GM19397 (cell line): ENCODE data around the gene STXBP4.

ENCODE experiments used
- ATAC-seq: cut with Tn5 transposase; IDR thresholded peaks from one replicate; pipeline ENCODE4 v1.9.1; 2021; ENCODE audit warnings: mild to moderate bottlenecking, moderate library complexity; ENCODE audit not compliant: unreplicated experiment

Gene STXBP4

GRCh38 chr17:55114283-55114682, 145.7 kb downstream of the STXBP4 start:
- ATAC-seq = no peak

GRCh38 chr17:55116440-55116914, 147.9 kb downstream of the STXBP4 start:
- ATAC-seq = no peak

- ATAC-seq = no peak
These were observed 148.6 kb downstream of the STXBP4 start for GRCh38 chr17:55117164-55117563.

DNA sequence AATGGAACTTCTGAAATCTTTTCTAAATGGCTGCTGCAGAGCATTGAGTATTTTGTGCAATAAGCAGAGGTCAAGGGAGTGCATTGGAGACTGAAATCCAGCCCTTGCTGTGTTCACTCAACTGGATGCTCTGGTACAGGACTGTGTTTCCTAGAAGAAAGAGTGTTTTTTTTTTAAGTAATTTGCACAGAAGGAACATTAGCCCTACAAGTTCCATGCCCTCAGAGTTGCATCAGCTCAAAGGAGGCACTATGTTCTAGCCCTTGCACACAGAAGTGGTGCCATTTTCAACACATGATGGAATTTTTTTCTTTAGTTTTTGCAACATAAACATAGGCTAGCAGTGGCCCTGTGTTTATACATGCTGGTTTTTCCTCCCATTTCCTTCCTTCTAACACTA, 152.1 kb downstream of the STXBP4 start:
- no peak for ATAC-seq

DNA sequence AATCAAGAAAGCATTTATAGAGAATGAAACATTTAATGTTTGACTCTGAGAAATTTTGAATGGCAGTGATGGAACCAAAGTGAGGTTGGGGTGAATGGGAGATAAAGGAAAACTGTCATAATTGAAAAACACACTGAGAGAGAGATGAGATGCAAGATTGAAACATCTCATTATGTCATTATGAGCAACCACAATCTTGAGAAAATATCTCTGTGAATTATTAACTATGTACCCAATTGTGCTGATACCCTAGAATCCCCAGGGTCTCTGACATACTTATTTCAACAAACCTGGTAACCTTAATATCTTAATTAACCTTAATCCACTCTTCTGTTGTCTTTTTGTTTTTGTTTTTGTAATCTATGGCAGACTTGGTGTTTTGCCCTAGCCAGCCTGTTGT, 152.7 kb downstream of the STXBP4 start:
- ATAC-seq = no peak

DNA sequence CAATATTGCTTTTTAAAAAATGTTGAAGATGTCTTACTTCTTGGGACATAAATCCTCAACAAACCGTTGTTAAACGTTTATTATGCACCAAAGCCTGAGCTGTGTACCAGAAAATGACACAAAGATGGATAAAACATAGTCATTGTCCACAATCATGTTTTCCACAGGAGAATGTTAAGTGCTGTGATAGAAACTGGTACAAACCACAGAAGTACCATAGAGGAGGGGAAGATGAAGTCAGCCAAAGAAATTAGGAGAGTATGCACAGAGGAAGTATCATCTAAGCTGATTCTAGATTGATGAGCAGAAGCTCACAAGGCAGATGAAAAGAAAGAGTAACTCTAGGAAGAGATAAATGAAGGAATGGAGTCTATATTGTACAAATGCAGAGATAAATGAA, 153.5 kb downstream of the STXBP4 start:
- no peak for ATAC-seq

- ATAC-seq = no peak
These were observed 156.3 kb downstream of the STXBP4 start for GRCh38 chr17:55124730-55125360.

DNA sequence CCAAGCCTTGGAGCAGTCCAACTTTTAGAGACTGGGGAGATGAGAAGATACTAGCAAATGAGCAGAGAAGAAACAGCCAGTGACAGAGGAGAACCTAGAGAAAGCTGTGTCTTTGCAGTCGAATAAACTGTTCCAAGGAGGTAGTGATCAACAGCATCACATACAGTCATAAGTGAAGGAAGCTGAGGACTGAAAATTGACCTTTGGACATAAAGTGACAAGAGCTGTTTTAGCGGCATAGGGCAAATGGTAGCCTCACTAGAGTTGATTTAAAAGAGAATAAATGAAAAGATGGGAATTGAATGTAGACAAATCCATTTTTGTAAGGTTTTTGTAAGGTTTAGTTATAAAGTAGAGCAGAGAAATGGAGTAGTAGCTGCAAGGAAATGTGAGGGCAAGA, 165.0 kb downstream of the STXBP4 start:
- ATAC-seq = no peak

- no peak for ATAC-seq
These were observed 166.1 kb downstream of the STXBP4 start for GRCh38 chr17:55134486-55135157.

- ATAC-seq = no peak
These were observed 172.2 kb downstream of the STXBP4 start for GRCh38 chr17:55140809-55141208.

- no peak for ATAC-seq
These were observed 176.0 kb downstream of the STXBP4 start for GRCh38 chr17:55144518-55144917.

DNA sequence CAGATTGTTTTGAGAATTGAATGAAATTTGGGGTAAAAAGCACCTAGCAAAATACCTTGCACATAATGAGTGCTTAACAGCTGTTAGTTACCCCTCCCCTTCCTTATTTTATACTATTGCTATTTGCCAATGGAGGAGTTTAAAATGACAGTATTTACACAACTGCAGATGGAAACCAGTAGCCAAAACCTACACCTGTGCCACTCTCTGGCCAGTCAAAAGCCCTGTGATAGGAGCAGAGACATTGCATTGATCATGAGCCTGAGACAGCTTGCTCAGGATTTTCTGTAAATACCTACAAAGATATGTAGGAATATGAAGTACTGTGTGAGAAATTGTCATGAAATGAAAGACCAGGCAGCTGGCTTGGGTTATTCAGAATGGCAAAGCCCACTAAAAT, 180.9 kb downstream of the STXBP4 start:
- ATAC-seq = no peak

- ATAC-seq = no peak
These were observed 183.7 kb downstream of the STXBP4 start for GRCh38 chr17:55152236-55152635.

GRCh38 chr17:55154101-55154500, 185.5 kb downstream of the STXBP4 start:
- no peak for ATAC-seq

DNA sequence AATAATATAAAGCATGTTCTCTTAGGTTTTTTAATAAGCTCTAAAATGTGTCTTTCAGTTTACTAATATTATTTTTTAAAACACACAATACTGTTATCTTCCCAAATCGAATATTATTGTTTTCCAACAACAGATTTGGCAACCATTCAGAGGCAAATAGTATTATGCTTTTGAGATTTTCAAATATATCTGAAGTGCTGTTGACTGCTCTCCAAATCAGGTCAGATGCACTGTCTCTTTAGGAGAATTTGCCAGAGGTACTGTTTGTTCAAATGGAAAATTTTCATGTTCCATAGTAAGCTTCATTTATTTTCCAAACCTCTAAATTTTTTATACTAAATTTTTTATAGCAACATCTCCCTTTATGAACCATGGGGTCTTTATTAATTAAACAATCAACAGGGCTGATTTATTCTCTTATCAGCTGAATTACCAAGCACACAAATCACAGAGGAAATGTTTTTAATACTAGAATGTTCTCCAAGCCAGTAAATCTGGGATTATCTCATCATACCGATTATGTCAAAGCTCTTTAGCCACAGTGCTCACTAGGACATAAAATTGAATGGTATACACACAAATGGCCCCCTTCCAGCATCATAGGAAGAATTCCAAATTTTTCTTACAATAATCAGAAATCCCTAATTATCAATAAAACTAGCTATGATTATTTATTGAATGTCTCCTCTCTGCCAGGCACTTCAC, 187.4 kb downstream of the STXBP4 start:
- ATAC-seq = no peak

DNA sequence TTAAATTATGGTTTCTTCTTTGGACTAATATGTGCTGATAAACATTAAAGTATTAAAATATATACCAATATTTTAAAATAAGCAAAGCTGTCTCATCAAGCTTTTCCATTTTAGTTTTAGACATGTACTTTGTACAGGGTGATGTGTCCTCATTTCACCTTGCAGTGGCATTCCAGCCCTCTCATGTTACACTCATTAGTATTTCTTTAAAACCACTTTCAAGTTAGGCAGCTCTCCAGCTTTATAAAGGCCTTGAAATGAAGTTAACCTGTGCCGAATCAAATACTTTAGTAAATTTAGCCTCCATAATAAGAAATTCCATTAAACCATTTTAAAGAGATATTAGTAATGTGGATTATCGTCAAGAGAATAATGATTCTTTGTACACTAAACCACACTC, 188.6 kb downstream of the STXBP4 start:
- ATAC-seq = no peak

DNA sequence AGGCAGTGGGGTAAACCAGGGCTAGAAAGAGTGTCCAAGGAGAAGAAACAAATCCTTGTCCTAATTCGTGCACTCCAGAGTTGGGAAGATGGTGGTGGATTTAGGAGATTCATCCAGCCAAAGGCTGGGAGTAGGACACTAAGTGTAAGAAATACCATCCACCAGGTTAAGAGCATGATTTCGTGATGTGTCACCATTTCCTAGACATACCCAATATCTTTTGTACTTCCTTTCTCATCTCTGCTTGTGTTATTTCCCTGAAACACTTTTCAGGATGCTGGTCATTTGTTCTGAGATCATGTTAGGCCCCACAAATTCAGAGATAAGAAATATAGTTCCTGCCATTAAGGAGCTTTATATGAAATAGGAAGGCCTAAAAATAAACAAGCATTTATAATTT, 189.9 kb downstream of the STXBP4 start:
- no peak for ATAC-seq

GRCh38 chr17:55159251-55159650, 190.7 kb downstream of the STXBP4 start:
- ATAC-seq = no peak

DNA sequence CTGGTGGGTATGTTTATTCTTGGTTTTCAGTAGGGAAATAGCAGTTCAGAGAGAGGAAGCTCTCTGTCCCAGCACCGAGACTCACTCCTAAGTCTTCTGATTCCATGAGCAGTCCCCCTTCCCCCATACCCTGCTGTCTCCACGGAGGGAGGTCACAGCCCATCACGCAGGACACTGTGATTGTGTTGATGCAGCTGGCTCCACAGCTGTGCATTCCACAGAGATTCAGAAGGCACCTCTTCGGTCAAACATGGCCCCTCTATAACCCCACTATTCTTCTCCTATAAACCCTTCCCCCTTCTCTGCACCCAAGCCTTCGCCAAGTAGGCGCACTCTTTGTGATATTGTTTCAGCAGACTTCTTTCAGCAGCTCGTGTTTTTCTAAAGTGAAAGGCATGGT, 191.9 kb downstream of the STXBP4 start:
- ATAC-seq = no peak

GRCh38 chr17:55161935-55162555, 193.5 kb downstream of the STXBP4 start:
- no peak for ATAC-seq

DNA sequence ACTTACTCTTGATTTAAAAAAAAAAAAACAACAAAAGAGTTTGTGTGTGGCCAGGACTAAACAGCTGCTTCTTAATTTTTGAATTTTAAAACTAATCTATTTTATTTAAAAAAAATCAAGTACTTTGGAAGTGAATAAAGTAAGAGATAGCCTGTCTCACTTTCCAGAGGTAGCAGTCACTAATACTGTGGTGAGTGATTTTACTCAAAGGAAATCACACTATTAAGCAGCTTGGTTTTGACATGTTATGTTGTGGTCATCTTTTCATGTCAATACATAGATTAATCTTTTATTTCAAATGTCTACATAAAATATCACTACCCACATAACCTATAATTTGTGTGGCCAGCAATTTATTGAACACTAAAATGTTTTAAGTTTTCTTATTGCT, 194.0 kb downstream of the STXBP4 start:
- ATAC-seq = no peak

DNA sequence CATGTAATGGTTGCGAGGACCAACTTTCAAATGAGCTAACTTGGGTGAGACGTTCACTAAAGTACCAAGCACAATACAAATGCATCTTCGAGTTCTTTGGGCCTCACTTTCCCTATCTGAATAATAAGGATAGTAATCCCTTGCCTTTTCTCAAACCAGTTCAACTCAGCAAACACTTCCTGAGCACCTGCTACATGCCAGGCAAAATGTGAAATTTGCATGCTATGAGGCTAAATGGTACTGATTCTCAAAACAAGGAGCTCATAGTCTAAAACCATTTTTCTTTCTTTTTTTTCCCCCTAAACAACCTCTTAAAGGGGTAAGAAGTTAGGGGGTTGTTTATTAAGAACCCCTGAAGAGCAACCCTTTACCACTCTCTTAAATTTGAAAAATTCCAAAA, 194.8 kb downstream of the STXBP4 start:
- ATAC-seq = no peak
